Vagina (tissue), 2 donors: ENCODE data around the gene ZNF70.

Experiments used
- POLR2A ChIP-seq, 2 donors: fragments of 450-650 bp; IDR thresholded peaks; one replicate each; pipeline ENCODE4 v1.6.1; 2017; ENCODE audit warnings: antibody characterized with exemption in 2 of 2, mild to moderate bottlenecking in 2 of 2, moderate library complexity in 2 of 2
- POLR2AphosphoS5 ChIP-seq, 2 donors: sonication (generic); formaldehyde crosslinking; IDR thresholded peaks; one replicate each; pipeline ENCODE4 v1.9.0; 2017; ENCODE audit warnings: antibody characterized with exemption in 2 of 2, mild to moderate bottlenecking in 2 of 2, low read depth in 1 of 2; ENCODE audit not compliant: insufficient read depth in 1 of 2
- TF ChIP-seq, protein P1 (sequence below), 3 experiments: fragments of 450-650 bp in 2 of 3; fragments of 200-600 bp in 1 of 3; sonication (generic) in 1 of 3; IDR thresholded peaks; one replicate each; pipeline ENCODE4 v1.5.1; 2017 to 2019; ENCODE audit warnings: antibody characterized with exemption in 3 of 3, mild to moderate bottlenecking in 2 of 3, moderate library complexity in 2 of 3

DNA sequence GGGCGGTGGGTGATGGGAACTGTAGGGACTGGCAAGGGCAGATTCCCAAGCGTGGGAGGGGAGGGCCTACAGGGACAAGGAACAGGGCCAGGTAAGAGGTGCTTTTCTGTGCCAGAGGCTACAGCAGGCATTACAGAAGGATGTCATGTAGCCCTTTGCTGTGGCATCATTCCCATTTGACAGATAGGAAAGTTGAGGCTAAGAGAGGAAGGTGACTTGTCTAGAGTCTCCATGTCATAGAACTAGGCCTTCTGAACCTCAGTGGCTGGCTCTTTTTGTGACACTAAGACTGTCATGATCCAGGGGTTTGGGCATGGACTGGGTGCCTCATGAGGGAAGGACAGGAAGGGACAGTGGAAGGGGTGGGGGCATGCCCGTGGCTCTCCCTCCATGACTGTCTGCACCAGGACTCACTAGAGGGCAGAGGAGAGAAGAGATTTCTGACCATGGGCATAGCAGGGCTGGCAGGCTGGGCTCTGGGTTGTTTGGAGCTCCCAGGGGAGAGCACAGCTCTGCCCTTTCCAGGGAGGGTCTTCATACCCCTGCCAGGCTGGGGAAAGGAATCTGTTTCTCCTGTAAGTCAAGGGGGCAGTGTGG, 25.0 kb upstream of the ZNF70 start:
- TF ChIP-seq, protein P1, sequence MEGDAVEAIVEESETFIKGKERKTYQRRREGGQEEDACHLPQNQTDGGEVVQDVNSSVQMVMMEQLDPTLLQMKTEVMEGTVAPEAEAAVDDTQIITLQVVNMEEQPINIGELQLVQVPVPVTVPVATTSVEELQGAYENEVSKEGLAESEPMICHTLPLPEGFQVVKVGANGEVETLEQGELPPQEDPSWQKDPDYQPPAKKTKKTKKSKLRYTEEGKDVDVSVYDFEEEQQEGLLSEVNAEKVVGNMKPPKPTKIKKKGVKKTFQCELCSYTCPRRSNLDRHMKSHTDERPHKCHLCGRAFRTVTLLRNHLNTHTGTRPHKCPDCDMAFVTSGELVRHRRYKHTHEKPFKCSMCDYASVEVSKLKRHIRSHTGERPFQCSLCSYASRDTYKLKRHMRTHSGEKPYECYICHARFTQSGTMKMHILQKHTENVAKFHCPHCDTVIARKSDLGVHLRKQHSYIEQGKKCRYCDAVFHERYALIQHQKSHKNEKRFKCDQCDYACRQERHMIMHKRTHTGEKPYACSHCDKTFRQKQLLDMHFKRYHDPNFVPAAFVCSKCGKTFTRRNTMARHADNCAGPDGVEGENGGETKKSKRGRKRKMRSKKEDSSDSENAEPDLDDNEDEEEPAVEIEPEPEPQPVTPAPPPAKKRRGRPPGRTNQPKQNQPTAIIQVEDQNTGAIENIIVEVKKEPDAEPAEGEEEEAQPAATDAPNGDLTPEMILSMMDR (IDR thresholded peaks at IDR 0.05): no peak
- TF ChIP-seq POLR2A (IDR thresholded peaks at IDR 0.05): no peak
- no peak for TF ChIP-seq POLR2AphosphoS5 (IDR thresholded peaks at IDR 0.05; ENCODE audit: insufficient read depth in 1 of 2, low read depth in 1 of 2)
